Upper lobe of left lung (tissue), 6 donors: Measurements from ENCODE around the gene RARB. TPM values are rescaled to one million over a fixed set of nuclear protein-coding genes. Genes with fewer than 3 reads are reported as not detected.

ENCODE experiments used
- ATAC-seq, 2 donors: fragments of 200-7000 bp; cut with Tn5 transposase; one replicate each; pipeline ENCODE4 v1.9.1; 2022; ENCODE audit warnings: mild to moderate bottlenecking in 2 of 2, moderate library complexity in 2 of 2; ENCODE audit not compliant: low FRiP score in 2 of 2
- DNase-seq, 2 donors: peaks; one replicate each; pipeline ENCODE4 v3.0.0-alpha.2; 2019 to 2020
- H3K27ac ChIP-seq, 4 donors: fragments of 200-600 bp; sonication (generic); one replicate each; pipeline ENCODE4 v1.5.1; 2016 to 2019
- H3K27me3 ChIP-seq, 4 donors: fragments of 200-600 bp; sonication (generic); one replicate each; pipeline ENCODE4 v1.5.1; 2017 to 2019
- H3K36me3 ChIP-seq, 4 donors: fragments of 200-600 bp; sonication (generic); one replicate each; pipeline ENCODE4 v1.5.1; 2016 to 2019
- H3K4me1 ChIP-seq, 4 donors: fragments of 200-600 bp; sonication (generic); one replicate each; pipeline ENCODE4 v1.5.1; 2018 to 2019
- H3K4me3 ChIP-seq, 4 donors: fragments of 200-600 bp; sonication (generic); one replicate each; pipeline ENCODE4 v1.5.1; 2017 to 2019; ENCODE audit warnings: mild to moderate bottlenecking in 2 of 4, moderate library complexity in 1 of 4
- H3K9me3 ChIP-seq, 4 donors: fragments of 200-600 bp; sonication (generic); one replicate each; pipeline ENCODE4 v1.5.1; 2018 to 2019
- EP300 ChIP-seq, 4 donors: sonication (generic); formaldehyde crosslinking; IDR thresholded peaks; one replicate each; pipeline ENCODE4 v1.5.1; 2017; ENCODE audit warnings: antibody characterized with exemption in 4 of 4, control low read depth in 2 of 4
- POLR2A ChIP-seq, 4 donors: fragments of 450-650 bp; IDR thresholded peaks; one replicate each; pipeline ENCODE4 v1.5.1; 2016 to 2017; ENCODE audit warnings: antibody characterized with exemption in 4 of 4, mild to moderate bottlenecking in 2 of 4
- POLR2AphosphoS5 ChIP-seq, 2 donors: sonication (generic); formaldehyde crosslinking; IDR thresholded peaks; one replicate each; pipeline ENCODE4 v1.5.1; 2017; ENCODE audit warnings: antibody characterized with exemption in 2 of 2
- WGBS, 2 donors: methylation state at CpG; one replicate each; pipeline ENCODE4 v1.1.5; 2017 to 2018; 5-methylcytosine and 5-hydroxymethylcytosine counted together
- total RNA-seq, 6 donors: library from RNA; depleted of rRNA in 4 of 6; stranded (reverse); fragments of >200 nt in 4 of 6; gene quantifications; one replicate each; pipeline versions ENCODE4 v1.1.0 to v1.2.1, GENCODE V29; 2016 to 2021
- TF ChIP-seq, protein P1 (sequence below), 6 experiments: fragments of 450-650 bp in 4 of 6; fragments of 200-600 bp in 2 of 6; sonication (generic) in 2 of 6; IDR thresholded peaks; one replicate each; pipeline ENCODE4 v1.5.1; 2016 to 2019; ENCODE audit warnings: antibody characterized with exemption in 6 of 6
- donor health status: DM: no; HTN: no; CAD: no; lungs with moderate emphysema.
- donor health status: DM: no; HTN: yes; CAD: no; lungs with severe emphysema.

Gene RARB
- total RNA-seq, 6 donors from 2014 or later, result 3.9 to 15.4 (median 6.4) TPM

- H3K27me3 ChIP-seq, result no peaks in the 10 kb centered on the region
- peak overlapping the region in 3 of 4 donors; percentile 4 to 72 (median 51) for H3K27ac ChIP-seq
- TF ChIP-seq POLR2AphosphoS5 (IDR thresholded peaks at IDR 0.05), result no peak
- TF ChIP-seq POLR2A (IDR thresholded peaks at IDR 0.05), result no peak
- TF ChIP-seq EP300 (IDR thresholded peaks at IDR 0.05), result no peak
- TF ChIP-seq, protein P1, sequence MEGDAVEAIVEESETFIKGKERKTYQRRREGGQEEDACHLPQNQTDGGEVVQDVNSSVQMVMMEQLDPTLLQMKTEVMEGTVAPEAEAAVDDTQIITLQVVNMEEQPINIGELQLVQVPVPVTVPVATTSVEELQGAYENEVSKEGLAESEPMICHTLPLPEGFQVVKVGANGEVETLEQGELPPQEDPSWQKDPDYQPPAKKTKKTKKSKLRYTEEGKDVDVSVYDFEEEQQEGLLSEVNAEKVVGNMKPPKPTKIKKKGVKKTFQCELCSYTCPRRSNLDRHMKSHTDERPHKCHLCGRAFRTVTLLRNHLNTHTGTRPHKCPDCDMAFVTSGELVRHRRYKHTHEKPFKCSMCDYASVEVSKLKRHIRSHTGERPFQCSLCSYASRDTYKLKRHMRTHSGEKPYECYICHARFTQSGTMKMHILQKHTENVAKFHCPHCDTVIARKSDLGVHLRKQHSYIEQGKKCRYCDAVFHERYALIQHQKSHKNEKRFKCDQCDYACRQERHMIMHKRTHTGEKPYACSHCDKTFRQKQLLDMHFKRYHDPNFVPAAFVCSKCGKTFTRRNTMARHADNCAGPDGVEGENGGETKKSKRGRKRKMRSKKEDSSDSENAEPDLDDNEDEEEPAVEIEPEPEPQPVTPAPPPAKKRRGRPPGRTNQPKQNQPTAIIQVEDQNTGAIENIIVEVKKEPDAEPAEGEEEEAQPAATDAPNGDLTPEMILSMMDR (IDR thresholded peaks at IDR 0.05), result no peak
- 64 to 75% methylated on average over 6 of the region's 6 CpGs for WGBS, 2 donors
- no peak overlapping the region for H3K4me3 ChIP-seq
- no peak for DNase-seq
- H3K36me3 ChIP-seq, result no peaks in the 10 kb centered on the region
- no peak for ATAC-seq
- H3K4me1 ChIP-seq, result peaks cover 12 to 30% (median 21%) of the 10 kb centered on the region in 4 donors
- H3K9me3 ChIP-seq, result no peaks in the 10 kb centered on the region
Observed at GRCh38 chr3:25453619-25454004, 25.5 kb downstream of the RARB start.

DNA sequence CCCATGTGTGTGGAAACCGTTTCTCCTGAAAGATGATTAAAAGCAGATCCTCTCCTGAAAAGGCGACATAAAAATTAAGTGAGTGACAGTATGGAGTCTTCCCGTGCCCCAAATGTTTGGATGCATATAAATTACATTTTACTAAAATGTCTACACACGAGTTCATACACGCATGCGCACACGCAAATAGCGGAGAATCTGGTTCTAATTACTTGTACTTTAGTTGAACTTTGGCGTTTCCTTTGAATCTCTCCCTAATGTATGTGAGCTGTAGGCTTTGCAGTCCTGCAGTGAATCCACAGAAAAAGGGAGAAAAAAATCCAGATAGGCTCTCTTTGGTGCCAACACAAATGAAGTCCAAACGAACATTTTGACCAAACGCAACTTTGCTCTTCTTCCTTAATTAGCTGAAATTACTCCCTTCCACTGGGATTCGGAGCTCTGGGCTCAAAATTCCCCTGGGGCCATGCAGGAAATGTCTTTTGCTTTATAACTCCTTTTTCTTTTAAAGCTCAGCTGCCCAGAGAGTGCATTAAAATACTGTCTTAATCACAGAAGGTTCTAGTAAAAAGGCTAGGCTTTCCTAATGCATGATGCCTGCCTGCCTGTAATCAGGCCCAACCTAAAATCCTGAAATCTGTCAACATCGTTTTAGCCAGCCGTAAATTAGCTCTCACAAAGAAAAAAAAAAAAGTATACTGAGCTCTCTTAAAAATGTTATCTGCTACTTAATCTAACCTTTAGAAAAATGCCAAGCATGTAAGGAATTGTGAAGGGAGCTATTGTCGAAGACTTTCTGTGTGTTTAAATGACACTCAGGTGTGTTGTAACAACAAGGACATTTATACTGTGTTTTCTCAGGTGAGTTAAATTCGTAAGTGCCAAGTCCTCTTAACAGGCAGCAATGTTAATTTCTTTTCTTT, 26.2 kb downstream of the RARB start:
- Histone ChIP-seq H3K36me3 (no peaks in the 10 kb centered on the region), H3K27ac (peak overlapping the region; percentile 25 to 72 (median 57)), H3K4me1 (peaks cover 5 to 26% (median 16%) of the 10 kb centered on the region in 4 donors), H3K4me3 (peak overlapping the region in 1 of 4 donors; percentile 2), H3K9me3 (no peaks in the 10 kb centered on the region), H3K27me3 (no peaks in the 10 kb centered on the region)
- DNase-seq (no peak), ATAC-seq (no peak)
- 61 to 62% methylated on average over 16 of the region's 16 CpGs for WGBS, 2 donors
- TF ChIP-seq POLR2A (IDR thresholded peaks at IDR 0.05) (no peak), EP300 (IDR thresholded peaks at IDR 0.05) (no peak), POLR2AphosphoS5 (IDR thresholded peaks at IDR 0.05) (no peak)
- TF ChIP-seq, protein P1 (IDR thresholded peaks at IDR 0.05), result no peak

- no peak for DNase-seq
- H3K4me3 ChIP-seq, result no peak overlapping the region
- TF ChIP-seq, protein P1 (IDR thresholded peaks at IDR 0.05), result no peak
- no peak for TF ChIP-seq EP300 (IDR thresholded peaks at IDR 0.05)
- TF ChIP-seq POLR2A (IDR thresholded peaks at IDR 0.05), result no peak
- no peak for TF ChIP-seq POLR2AphosphoS5 (IDR thresholded peaks at IDR 0.05)
- 73% methylated on average over 8 of the region's 8 CpGs for WGBS, 2 donors
- peak in 1 of 2 donors; percentile 88 for ATAC-seq
- H3K27me3 ChIP-seq, result no peaks in the 10 kb centered on the region
- no peaks in the 10 kb centered on the region for H3K9me3 ChIP-seq
- H3K27ac ChIP-seq, result peak overlapping the region in 3 of 4 donors; percentile 51 to 72 (median 63)
- H3K4me1 ChIP-seq, result peaks cover 4 to 24% (median 15%) of the 10 kb centered on the region in 4 donors
- no peaks in the 10 kb centered on the region for H3K36me3 ChIP-seq
Observed at GRCh38 chr3:25455441-25456132, 27.5 kb downstream of the RARB start.

DNA sequence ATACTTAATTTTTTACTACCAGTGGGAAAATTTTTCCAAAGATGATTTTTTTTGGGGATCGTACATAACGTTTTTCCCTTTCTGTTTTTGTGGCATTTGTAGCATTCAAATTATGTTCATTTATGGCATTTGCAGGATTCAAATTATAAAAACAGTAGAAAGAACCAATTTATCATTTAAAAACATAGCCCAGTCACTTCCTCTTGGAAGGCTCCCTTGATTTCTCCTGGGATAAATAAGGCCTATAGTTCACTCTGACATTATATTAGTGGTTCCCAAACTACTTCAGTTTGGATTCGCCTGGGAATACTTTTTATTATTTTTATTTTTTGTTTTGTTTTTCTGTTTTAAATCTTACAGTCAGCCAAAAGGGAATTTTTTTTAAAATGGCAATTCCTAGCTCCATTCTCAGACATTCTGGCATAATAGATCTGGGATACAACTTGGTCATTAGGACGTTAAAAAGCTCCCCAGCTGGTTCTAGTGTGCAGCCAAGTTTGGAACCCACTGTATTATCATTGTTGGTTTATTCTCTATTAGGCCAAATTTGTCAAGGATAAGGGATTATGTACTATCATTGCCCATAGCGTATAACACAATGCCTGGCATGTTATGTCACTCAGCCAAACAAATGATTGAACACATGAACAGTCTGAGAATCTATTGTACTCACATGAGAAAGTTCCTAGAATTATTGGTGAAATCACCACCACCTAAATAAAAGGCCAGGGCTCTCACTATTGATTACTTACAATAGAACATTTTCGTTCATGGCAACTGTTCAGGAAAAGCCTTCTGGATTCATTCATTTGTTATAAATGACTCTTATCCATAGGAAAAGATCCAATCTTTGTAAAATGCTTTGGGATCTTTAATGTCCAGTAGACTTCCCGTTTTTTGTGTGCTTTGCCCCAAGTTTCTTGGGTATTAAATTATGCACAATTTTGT, 28.9 kb downstream of the RARB start:
- TF ChIP-seq, protein P1 (IDR thresholded peaks at IDR 0.05), result no peak
- TF ChIP-seq EP300 (IDR thresholded peaks at IDR 0.05), result no peak
- TF ChIP-seq POLR2A (IDR thresholded peaks at IDR 0.05), result no peak
- TF ChIP-seq POLR2AphosphoS5 (IDR thresholded peaks at IDR 0.05), result no peak
- Histone ChIP-seq H3K27ac (peak overlapping the region in 1 of 4 donors; percentile 64), H3K36me3 (no peaks in the 10 kb centered on the region), H3K27me3 (no peaks in the 10 kb centered on the region), H3K4me3 (no peak overlapping the region), H3K9me3 (no peaks in the 10 kb centered on the region), H3K4me1 (peaks cover 4 to 28% (median 17%) of the 10 kb centered on the region in 4 donors)
- WGBS, 2 donors, result 71 to 76% methylated on average over 7 of the region's 7 CpGs
- ATAC-seq (no peak), DNase-seq (no peak)
